MM.1S (cell line): ENCODE data around the gene OTOA.
"Not testable (repeated sequence)": the region's sequence is repeated elsewhere in the genome, so short reads cannot be mapped to it uniquely, and the experiment has no call there.

ENCODE experiments used
- DNase-seq: peaks from one replicate; pipeline ENCODE4 v3.0.0-alpha.2; 2015
- H2AFZ ChIP-seq: fragments of 300-600 bp; sonication (generic); 2 replicates; pipeline ENCODE4 v1.6.0; 2016; ENCODE audit warnings: antibody characterized with exemption, low read length
- H3F3A ChIP-seq: fragments of 300-600 bp; sonication (generic); 2 replicates; pipeline ENCODE4 v1.6.1; 2016; ENCODE audit warnings: mild to moderate bottlenecking, antibody characterized with exemption, low read length, moderate library complexity, mixed read lengths; ENCODE audit not compliant: insufficient read depth
- H3K27ac ChIP-seq: fragments of 300-600 bp; sonication (generic); 2 replicates; pipeline ENCODE4 v1.5.1; 2016; ENCODE audit warnings: mild to moderate bottlenecking, low read length
- H3K27me3 ChIP-seq: fragments of 300-600 bp; sonication (generic); replicated peaks from 2 replicates; pipeline ENCODE4 v1.6.0; 2016; ENCODE audit warnings: low read length; ENCODE audit not compliant: insufficient read depth
- H3K36me3 ChIP-seq: fragments of 300-600 bp; sonication (generic); replicated peaks from 2 replicates; pipeline ENCODE4 v1.6.1; 2016; ENCODE audit warnings: mild to moderate bottlenecking, low read length, mixed read lengths; ENCODE audit not compliant: insufficient read depth
- H3K4me1 ChIP-seq: fragments of 300-600 bp; sonication (generic); 2 replicates; pipeline ENCODE4 v1.6.1; 2016; ENCODE audit warnings: low read length, mixed read lengths
- H3K4me2 ChIP-seq: fragments of 300-600 bp; sonication (generic); 2 replicates; pipeline ENCODE4 v1.6.0; 2016; ENCODE audit warnings: low read depth, low read length
- H3K4me3 ChIP-seq: fragments of 300-600 bp; sonication (generic); 2 replicates; pipeline ENCODE4 v1.5.1; 2016; ENCODE audit warnings: low read length, mixed read lengths
- H3K79me2 ChIP-seq: fragments of 300-600 bp; sonication (generic); 2 replicates; pipeline ENCODE4 v1.6.1; 2016; ENCODE audit warnings: mixed run types, low read length, mixed read lengths
- H3K9ac ChIP-seq: fragments of 300-600 bp; sonication (generic); 2 replicates; pipeline ENCODE4 v1.6.1; 2016; ENCODE audit warnings: low read length, mixed read lengths
- H3K9me2 ChIP-seq: fragments of 300-600 bp; sonication (generic); replicated peaks from 2 replicates; pipeline ENCODE4 v1.6.1; 2016; ENCODE audit warnings: mild to moderate bottlenecking, low read length, mixed read lengths; ENCODE audit not compliant: insufficient read depth
- H3K9me3 ChIP-seq: fragments of 300-600 bp; sonication (generic); replicated peaks from 2 replicates; pipeline ENCODE4 v1.6.1; 2016; ENCODE audit warnings: mild to moderate bottlenecking, low read length, mixed read lengths; ENCODE audit not compliant: insufficient read depth
- H4K20me1 ChIP-seq: fragments of 300-600 bp; sonication (generic); 2 replicates; pipeline ENCODE4 v1.6.1; 2016; ENCODE audit warnings: mild to moderate bottlenecking, low read length, moderate library complexity, mixed read lengths; ENCODE audit not compliant: insufficient read depth
- CTCF ChIP-seq: fragments of 300-600 bp; sonication (generic); IDR thresholded peaks from 2 replicates; pipeline ENCODE4 v1.5.1; 2016; ENCODE audit warnings: antibody characterized with exemption, low read length, mixed read lengths
- EZH2 ChIP-seq: fragments of 300-600 bp; sonication (generic); optimal IDR thresholded peaks from 2 replicates; pipeline ENCODE3; 2017; ENCODE audit warnings: low read depth, mild to moderate bottlenecking, antibody characterized with exemption, low read length, mixed read lengths
- EZH2phosphoT487 ChIP-seq: fragments of 300-600 bp; sonication (generic); IDR thresholded peaks from 2 replicates; pipeline ENCODE4 v1.6.1; 2018; ENCODE audit warnings: antibody characterized with exemption, low read length

Gene OTOA

GRCh38 chr16:21689107-21689506 lies 25.3 kb downstream of the OTOA start:
- H3K36me3 ChIP-seq, result no peaks in the 10 kb centered on the region
- no peak overlapping the region for H3K27ac ChIP-seq
- TF ChIP-seq EZH2 (no peak), CTCF (no peak), EZH2phosphoT487 (no peak)
- no peaks in the 10 kb centered on the region for H3K27me3 ChIP-seq
- H2AFZ ChIP-seq, result no peak overlapping the region
- H3K4me1 ChIP-seq, result no peaks in the 10 kb centered on the region
- H3K4me2 ChIP-seq, result no peak overlapping the region
- H3K79me2 ChIP-seq, result no peaks in the 10 kb centered on the region
- H4K20me1 ChIP-seq, result no peaks in the 10 kb centered on the region
- H3K9me2 ChIP-seq, result no peaks in the 10 kb centered on the region
- H3F3A ChIP-seq, result no peaks in the 10 kb centered on the region
- no peak overlapping the region for H3K4me3 ChIP-seq
- no peaks in the 10 kb centered on the region for H3K9me3 ChIP-seq
- no peak overlapping the region for H3K9ac ChIP-seq
- no peak for DNase-seq

GRCh38 chr16:21690967-21691366 lies 27.2 kb downstream of the OTOA start:
- not testable (repeated sequence) for H3K9ac ChIP-seq, DNase-seq, H4K20me1 ChIP-seq, H3K27ac ChIP-seq, H3K4me1 ChIP-seq, H3K79me2 ChIP-seq, H3K9me2 ChIP-seq, H3K4me3 ChIP-seq, H3K4me2 ChIP-seq, H3F3A ChIP-seq, H2AFZ ChIP-seq, H3K9me3 ChIP-seq, H3K27me3 ChIP-seq, H3K36me3 ChIP-seq

- Histone ChIP-seq H3K4me1 (no peaks in the 10 kb centered on the region), H3F3A (no peaks in the 10 kb centered on the region), H2AFZ (no peak overlapping the region), H3K4me3 (no peak overlapping the region), H3K27ac (no peak overlapping the region), H3K27me3 (no peaks in the 10 kb centered on the region), H3K36me3 (no peaks in the 10 kb centered on the region), H3K9ac (no peak overlapping the region), H3K4me2 (no peak overlapping the region), H3K9me2 (no peaks in the 10 kb centered on the region), H3K9me3 (no peaks in the 10 kb centered on the region), H4K20me1 (no peaks in the 10 kb centered on the region), H3K79me2 (no peaks in the 10 kb centered on the region)
- DNase-seq, result no peak
- no peak for TF ChIP-seq EZH2phosphoT487
- no peak for TF ChIP-seq CTCF
- TF ChIP-seq EZH2, result no peak
These were observed 30.8 kb downstream of the OTOA start for GRCh38 chr16:21694609-21695008.

GRCh38 chr16:21697032-21697431 lies 33.3 kb downstream of the OTOA start:
- no peak for DNase-seq
- Histone ChIP-seq H3K36me3 (no peaks in the 10 kb centered on the region), H3K4me2 (no peak overlapping the region), H3K4me3 (no peak overlapping the region), H3K27me3 (no peaks in the 10 kb centered on the region), H2AFZ (no peak overlapping the region), H3K4me1 (no peaks in the 10 kb centered on the region), H3K79me2 (no peaks in the 10 kb centered on the region), H3K9me2 (no peaks in the 10 kb centered on the region), H3K27ac (no peak overlapping the region), H3F3A (no peaks in the 10 kb centered on the region), H3K9me3 (no peaks in the 10 kb centered on the region), H3K9ac (no peak overlapping the region), H4K20me1 (no peaks in the 10 kb centered on the region)
- TF ChIP-seq EZH2 (no peak), CTCF (no peak), EZH2phosphoT487 (no peak)
